ENCODE data around the gene JMJD1C. TPM values are rescaled to one million over a fixed set of nuclear protein-coding genes. Genes with fewer than 3 reads are reported as not detected.

The JMJD1C gene
- total and polyA plus RNA-seq, 10 of the 15 experiments (the other 5 are each of a cell fraction or from before 2014, with no cell fraction given), result 31.2 to 83.3 (median 49.5) TPM

- BruUV-seq (replicated peaks), result no TSS peak
- RAD21 ChIA-PET (ENCODE audit: unreplicated experiment), result interaction anchor here (1.4 kb wide), 1 partner anchor 9 kb away, joined by 4 read pairs; no protein-coding TSS in a partner anchor
- Histone ChIP-seq H3K9me3 (replicated peaks; ENCODE audit: control insufficient read depth, insufficient read depth, low read length) (no peaks in the 10 kb centered on the region; the same call in 1 of the 3 replicates), H4K20me1 (ENCODE audit: control insufficient read depth, insufficient read depth) (no peaks in the 10 kb centered on the region), H3K4me1 (ENCODE audit: control insufficient read depth, insufficient read depth, low read length) (no peaks in the 10 kb centered on the region), H2AFZ (ENCODE audit: control insufficient read depth, low read depth, low read length) (no peak overlapping the region), H3K4me3 (no peak overlapping the region), H3K4me2 (ENCODE audit: control insufficient read depth, insufficient read depth) (no peak overlapping the region), H3K27ac (ENCODE audit: control insufficient read depth, insufficient read depth) (no peak overlapping the region), H3K36me3 (ENCODE audit: control insufficient read depth in 2 of 2, insufficient read depth in 2 of 2, low read length in 1 of 2) (no peaks in the 10 kb centered on the region; a peak in 1 of 4 replicates), H3K9ac (ENCODE audit: control insufficient read depth, insufficient read depth, low read length) (no peak overlapping the region), H3K27me3 (replicated peaks in 1 of 2; ENCODE audit: control insufficient read depth in 2 of 2, insufficient read depth in 2 of 2, low read length in 1 of 2) (no peaks in the 10 kb centered on the region), H3K79me2 (ENCODE audit: control insufficient read depth, insufficient read depth, low read length) (peaks cover 27% of the 10 kb centered on the region)
- SMC1A ChIA-PET (ENCODE audit: uncharacterized antibody, unreplicated experiment), result interaction anchor here (1.1 to 1.9 kb wide), 6 partner anchors 22 to 290 kb away, joined by 3 to 4 read pairs (median 3); no protein-coding TSS in a partner anchor
- 87% methylated on average over 10 of the region's 10 CpGs for WGBS (ENCODE audit: insufficient coverage, insufficient replicate concordance, low lambda C conversion rate, missing lambda C conversion rate)
- no peak for FAIRE-seq
- CTCF ChIA-PET, result interaction anchor here (1.1 to 1.2 kb wide), 2 partner anchors 21 to 85 kb away, joined by 3 read pairs; no protein-coding TSS in a partner anchor
- POLR2A ChIA-PET, result no interaction called here
- ATAC-seq, result no peak
- intact Hi-C loops (cut with micrococcal nuclease; ENCODE audit: unreplicated experiment) (no loop called here), in situ Hi-C loops (cut with MboI) (no loop called here)
- no peak for DNase-seq (ENCODE audit: low read depth, low spot score)
- no peak for TF ChIP-seq IKZF2 (IDR thresholded peaks at IDR 0.05)
- no peak for TF ChIP-seq ATF2 (IDR thresholded peaks at IDR 0.05; ENCODE audit: low read length)
- TF ChIP-seq NFYA (IDR thresholded peaks at IDR 0.05; ENCODE audit: borderline replicate concordance, low read depth, low read length), result no peak
- no peak for TF ChIP-seq HDGF (IDR thresholded peaks at IDR 0.05)
- TF ChIP-seq EGR1 (IDR thresholded peaks at IDR 0.05; ENCODE audit: borderline replicate concordance in 1 of 2, low read depth in 2 of 2, low read length in 2 of 2), result no peak
- TF ChIP-seq ZNF274 (IDR thresholded peaks at IDR 0.05; ENCODE audit: insufficient read depth, insufficient read length), result no peak
- no peak for TF ChIP-seq CREB1 (IDR thresholded peaks at IDR 0.05; ENCODE audit: low read depth)
- no peak for TF ChIP-seq BMI1 (IDR thresholded peaks at IDR 0.05; ENCODE audit: borderline replicate concordance)
- TF ChIP-seq RB1 (IDR thresholded peaks at IDR 0.05; ENCODE audit: borderline replicate concordance), result no peak
- TF ChIP-seq MYB (IDR thresholded peaks at IDR 0.05; ENCODE audit: borderline replicate concordance, low read depth, low read length), result no peak
- no peak for TF ChIP-seq CREM (IDR thresholded peaks at IDR 0.05; ENCODE audit: low read depth)
- no peak for TF ChIP-seq E4F1 (IDR thresholded peaks at IDR 0.05; ENCODE audit: borderline replicate concordance, partially characterized antibody)
- no peak for TF ChIP-seq ELK1 (IDR thresholded peaks at IDR 0.05; ENCODE audit: low read depth, low read length)
- TF ChIP-seq ZBTB4 (CRISPR knock-in tag; IDR thresholded peaks at IDR 0.05), result no peak
- no peak for TF ChIP-seq BCL11A (IDR thresholded peaks at IDR 0.05; ENCODE audit: low read depth, low read length)
Measured at GRCh38 chr10:63430091-63430998, 35.4 kb downstream of the JMJD1C start.

Measured in GM12878 (cell line).